Sciatic nerve (tissue), 2 donors: Measurements from ENCODE around the gene SF3B5. TPM values are rescaled to one million over a fixed set of nuclear protein-coding genes. Genes with fewer than 3 reads are reported as not detected.
"Not testable (repeated sequence)": the region's sequence is repeated elsewhere in the genome, so short reads cannot be mapped to it uniquely, and the experiment has no call there.

Experiments
- ATAC-seq: fragments of 200-7000 bp; cut with Tn5 transposase; one replicate; pipeline ENCODE4 v1.9.1; 2020; ENCODE audit warnings: mild to moderate bottlenecking, moderate library complexity
- DNase-seq: peaks from one replicate; pipeline ENCODE4 v3.0.0-alpha.2; 2020; ENCODE audit warnings: low spot score
- intact Hi-C: fragments of 100-400 bp; cut with DNase I; formaldehyde crosslinking; loops from one replicate; pipeline ENCODE4 v1.14.2; 2022
- total RNA-seq: library from RNA; stranded (reverse); fragmentation: NEBNext Ultra II Directional; extraction: Animal tissue kit (Norgen Biotek cat#: 25700); gene quantifications from one replicate; pipeline ENCODE4 v1.2.1, GENCODE V29; 2021
- donor health status: DM: no; HTN: no; CAD: no.
- donor health status: DM: no; HTN: no; CAD: no.

Gene SF3B5
- 74.4 TPM for total RNA-seq

DNA sequence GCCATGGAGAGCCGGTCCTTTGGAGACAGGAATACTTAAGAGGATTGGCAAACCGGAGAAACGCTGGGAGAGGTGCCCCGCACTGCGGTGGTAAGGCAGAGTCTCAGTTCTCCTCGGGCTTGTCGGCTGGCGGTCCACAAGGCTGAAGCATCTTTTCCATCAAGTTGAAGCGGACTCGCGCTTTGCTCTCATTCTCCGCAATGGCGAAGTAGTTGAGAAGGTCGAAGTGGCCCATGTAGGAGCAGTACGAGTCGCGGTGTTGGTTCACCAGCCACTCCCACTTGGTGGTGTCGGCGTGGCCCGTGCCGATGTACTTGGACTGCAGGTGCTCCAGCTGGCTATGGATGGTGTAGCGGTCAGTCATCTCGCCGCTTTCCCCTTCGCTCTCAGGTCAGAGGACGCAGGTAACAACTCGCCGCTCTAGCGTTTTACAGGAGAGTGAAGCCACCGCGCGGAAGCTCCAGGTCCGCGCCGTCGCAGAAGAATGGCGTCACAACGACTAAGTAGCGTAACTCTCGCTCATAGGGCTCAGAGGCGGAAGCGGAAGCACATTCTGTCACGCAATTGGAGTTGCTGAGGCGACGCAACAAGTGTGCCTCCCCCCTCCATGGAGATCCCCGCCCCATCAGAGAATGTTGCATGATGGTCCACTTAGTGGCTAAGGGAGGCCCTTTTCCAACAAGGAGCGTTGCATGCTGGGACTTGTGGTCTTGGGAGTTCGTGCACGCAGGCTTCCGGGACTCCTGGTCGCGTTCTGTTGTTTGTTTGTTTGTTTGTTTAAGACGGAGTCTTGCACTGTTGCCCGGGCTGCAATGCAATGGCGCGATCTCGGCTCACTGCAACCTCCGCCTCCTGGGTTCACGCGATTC lies at the start of gene SF3B5:
TSS of gene SF3B5 (minus strand) at position 440 of the 869 bp plus-strand sequence. CDS start at position 364, 76 bp downstream.
- DNase-seq (peak; percentile 99), ATAC-seq (peak; percentile 100)
- intact Hi-C loops = no loop called here

- intact Hi-C loops = no loop called here
- ATAC-seq = no peak
- no peak for DNase-seq
Measured at GRCh38 chr6:144144996-144145395, 49.6 kb upstream of the SF3B5 start.

GRCh38 chr6:144143878-144144277 lies 48.5 kb upstream of the SF3B5 start:
- ATAC-seq (no peak), DNase-seq (no peak)
- intact Hi-C loops = no loop called here

- DNase-seq (no peak), ATAC-seq (no peak)
- intact Hi-C loops = no loop called here
Measured at GRCh38 chr6:144143106-144143505, 47.7 kb upstream of the SF3B5 start.

- no peak for ATAC-seq
- intact Hi-C loops = no loop called here
Measured at GRCh38 chr6:144141470-144141869, 46.1 kb upstream of the SF3B5 start.

GRCh38 chr6:144140867-144141266 lies 45.5 kb upstream of the SF3B5 start:
- intact Hi-C loops = no loop called here
- ATAC-seq (no peak), DNase-seq (no peak)

More at GRCh38 chr6:144141470-144141869, 46.1 kb upstream of the SF3B5 start:
- no peak for DNase-seq

GRCh38 chr6:144139817-144140216 lies 44.4 kb upstream of the SF3B5 start:
- ATAC-seq (no peak), DNase-seq (no peak)
- intact Hi-C loops = no loop called here

GRCh38 chr6:144138542-144138941 lies 43.2 kb upstream of the SF3B5 start:
- no peak for DNase-seq
- ATAC-seq = no peak
- intact Hi-C loops = no loop called here

- intact Hi-C loops = no loop called here
- ATAC-seq (no peak), DNase-seq (no peak)
Measured at GRCh38 chr6:144134737-144135136, 39.4 kb upstream of the SF3B5 start.

DNA sequence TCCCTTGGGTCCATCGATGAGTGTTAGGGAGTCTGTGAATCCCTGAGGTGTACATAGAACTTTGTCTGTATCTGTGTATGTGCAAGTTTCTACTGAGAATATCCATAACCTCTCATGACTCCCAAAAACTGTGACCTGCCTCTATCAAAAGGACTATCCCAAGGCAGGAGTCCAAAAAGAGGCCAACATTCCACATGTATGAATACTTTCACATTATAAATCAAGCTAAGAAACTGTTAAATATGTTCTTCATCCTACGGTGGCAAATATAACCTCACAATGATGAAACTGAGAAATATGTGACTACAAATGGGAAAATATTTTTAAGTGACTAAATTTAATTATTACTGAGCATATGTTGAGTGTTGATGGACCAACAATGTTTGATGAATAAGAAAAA lies 38.8 kb upstream of the SF3B5 start:
- intact Hi-C loops = no loop called here
- no peak for ATAC-seq

DNA sequence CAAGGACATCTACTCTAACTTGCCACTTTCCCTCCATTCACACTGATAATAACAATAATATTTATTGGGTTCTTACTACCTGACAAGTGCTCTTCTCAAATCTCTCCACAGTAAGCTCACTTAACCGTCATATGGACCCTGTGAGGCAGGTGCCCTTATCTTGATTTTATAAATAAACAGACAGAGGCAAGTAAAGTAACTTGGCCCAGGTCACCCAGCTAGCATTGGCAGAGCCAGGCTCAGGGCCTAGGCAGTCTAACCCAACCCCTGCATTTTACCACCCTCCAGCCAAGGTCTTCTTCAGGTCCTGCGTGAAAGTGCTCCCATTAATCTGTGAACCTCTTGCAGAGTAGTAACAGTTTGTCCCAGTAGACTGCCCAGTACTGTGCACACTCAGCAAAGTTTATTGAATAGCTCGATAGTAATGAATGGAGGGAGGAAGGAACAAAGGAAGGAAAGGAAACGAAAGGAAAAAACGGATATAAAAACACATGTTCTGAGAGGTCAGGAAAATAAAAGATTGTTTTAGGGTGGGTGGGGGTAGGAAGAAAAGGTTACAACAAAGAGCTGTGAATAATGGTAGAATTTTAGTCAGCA lies 38.0 kb upstream of the SF3B5 start:
- intact Hi-C loops = no loop called here
- no peak for ATAC-seq
- no peak for DNase-seq

More for the DNA sequence above, 38.8 kb upstream of the SF3B5 start:
- DNase-seq = no peak

DNA sequence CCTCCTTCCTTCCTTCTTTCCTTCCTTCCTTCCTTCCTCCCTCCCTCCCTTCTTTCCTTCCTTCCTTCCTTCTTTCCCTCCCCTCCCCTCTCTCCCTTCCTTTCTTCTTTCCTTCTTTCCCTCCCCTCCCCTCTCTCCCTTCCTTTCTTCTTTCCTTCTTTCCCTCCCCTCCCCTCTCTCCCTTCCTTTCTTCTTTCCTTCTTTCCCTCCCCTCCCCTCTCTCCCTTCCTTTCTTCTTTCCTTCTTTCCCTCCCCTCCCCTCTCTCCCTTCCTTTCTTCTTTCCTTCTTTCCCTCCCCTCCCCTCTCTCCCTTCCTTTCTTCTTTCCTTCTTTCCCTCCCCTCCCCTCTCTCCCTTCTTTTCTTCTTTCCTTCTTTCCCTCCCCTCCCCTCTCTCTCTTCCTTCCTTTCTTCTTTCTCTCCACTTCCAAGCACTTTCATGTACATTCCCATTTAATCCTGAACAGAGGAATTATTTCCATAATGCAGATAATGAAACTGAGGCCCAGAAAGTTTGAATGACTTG lies 36.9 kb upstream of the SF3B5 start:
- ATAC-seq, DNase-seq, intact Hi-C loops: not testable (repeated sequence)

GRCh38 chr6:144131248-144131709 lies 35.9 kb upstream of the SF3B5 start:
- ATAC-seq (no peak), DNase-seq (no peak)
- intact Hi-C loops = no loop called here

- DNase-seq (no peak), ATAC-seq (no peak)
- intact Hi-C loops = no loop called here
Measured at GRCh38 chr6:144129469-144129868, 34.1 kb upstream of the SF3B5 start.

DNA sequence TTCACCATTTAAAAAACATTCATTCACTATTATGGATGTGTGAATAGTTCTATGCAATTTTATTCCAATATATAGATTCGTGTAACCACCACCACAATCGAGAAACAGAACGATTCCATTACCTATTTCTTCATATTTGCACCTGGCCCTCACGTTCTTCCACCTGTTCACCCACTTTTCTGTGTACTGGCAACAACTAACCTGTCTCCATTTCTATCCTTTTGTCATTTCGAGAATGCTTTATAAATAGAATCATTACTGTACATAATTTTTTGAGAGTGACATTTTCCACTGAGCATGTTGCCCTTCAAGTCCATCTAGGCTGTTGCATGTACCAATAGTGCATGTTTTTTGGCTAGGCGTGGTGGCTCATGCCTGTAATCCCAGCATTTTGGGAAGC lies 31.7 kb upstream of the SF3B5 start:
- intact Hi-C loops = no loop called here
- no peak for ATAC-seq
- no peak for DNase-seq

DNA sequence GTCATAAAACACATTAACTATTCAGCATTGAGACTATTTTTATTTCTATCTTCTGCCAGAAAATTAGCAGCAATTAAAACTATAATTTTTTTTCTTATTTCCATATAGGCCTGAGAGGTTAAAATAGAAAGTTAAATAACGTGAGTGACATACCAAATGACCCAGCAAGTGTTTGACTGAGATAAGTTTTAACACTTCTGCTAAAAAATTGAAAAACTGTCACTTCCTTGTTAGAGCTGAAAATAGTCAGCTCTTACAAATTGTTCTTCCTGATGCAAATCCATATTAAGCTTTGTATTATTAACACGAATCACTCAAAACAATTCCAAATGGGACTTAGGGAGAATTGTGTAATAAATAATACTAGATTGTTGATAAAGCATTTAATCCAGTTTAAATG lies 28.5 kb upstream of the SF3B5 start:
- no peak for DNase-seq
- intact Hi-C loops = loop anchor here (5.0 kb wide), 1 partner anchor 1703 kb away; no protein-coding TSS in a partner anchor
- no peak for ATAC-seq

DNA sequence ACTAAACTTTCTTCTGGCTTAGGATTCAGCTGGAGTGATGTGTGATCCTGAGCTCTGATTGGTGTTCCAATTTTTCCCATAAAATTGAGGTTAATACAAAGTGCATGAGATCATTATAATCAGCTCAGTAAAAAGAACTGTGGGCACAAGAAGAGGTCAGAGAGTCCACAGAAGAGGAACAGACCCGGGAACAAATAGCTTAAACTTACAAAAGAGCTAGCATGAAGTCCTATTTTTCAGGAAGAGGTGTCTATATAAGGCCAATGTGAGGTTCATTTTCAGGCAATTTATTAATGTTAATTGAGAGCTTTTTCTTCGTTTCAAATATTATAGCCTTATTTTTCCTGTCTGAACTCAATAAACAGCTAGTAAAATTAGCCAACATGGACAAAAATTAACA lies 28.0 kb upstream of the SF3B5 start:
- intact Hi-C loops = loop anchor here (5.0 kb wide), 1 partner anchor 1704 kb away; no protein-coding TSS in a partner anchor
- ATAC-seq (no peak), DNase-seq (no peak)

DNA sequence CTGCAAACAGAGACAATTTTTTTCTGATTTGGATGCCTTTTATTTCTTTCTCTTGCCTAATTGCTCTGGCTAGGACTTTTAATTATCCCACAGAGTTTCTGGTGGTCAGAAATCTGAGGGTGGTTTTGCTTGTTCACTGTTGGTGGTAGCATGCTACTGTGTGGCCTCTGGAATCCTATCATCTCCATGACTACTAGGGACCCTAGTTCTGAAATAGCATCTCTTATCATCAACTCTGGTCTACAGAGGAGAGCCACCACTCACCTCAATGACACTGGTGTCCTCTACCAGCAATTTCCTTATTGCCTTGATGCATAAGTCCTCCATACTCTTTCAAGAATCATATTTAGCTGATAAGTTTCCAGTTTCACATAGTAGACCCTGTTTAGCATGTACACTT lies 27.5 kb upstream of the SF3B5 start:
- DNase-seq (no peak), ATAC-seq (no peak)
- intact Hi-C loops = loop anchor here (5.0 kb wide), 1 partner anchor 1704 kb away; no protein-coding TSS in a partner anchor

- ATAC-seq = no peak
- intact Hi-C loops = no loop called here
- DNase-seq = no peak
Measured at GRCh38 chr6:144119376-144119775, 24.0 kb upstream of the SF3B5 start.

- no peak for ATAC-seq
- intact Hi-C loops = no loop called here
- DNase-seq = no peak
Measured at GRCh38 chr6:144115219-144115618, 19.8 kb upstream of the SF3B5 start.
